Measurements from ENCODE around the gene CD2AP. TPM values are rescaled to one million over a fixed set of nuclear protein-coding genes. Genes with fewer than 3 reads are reported as not detected.

CD2AP gene
- total RNA-seq, 2 donors from 2014 or later: 58.1 to 62.4 TPM

DNA sequence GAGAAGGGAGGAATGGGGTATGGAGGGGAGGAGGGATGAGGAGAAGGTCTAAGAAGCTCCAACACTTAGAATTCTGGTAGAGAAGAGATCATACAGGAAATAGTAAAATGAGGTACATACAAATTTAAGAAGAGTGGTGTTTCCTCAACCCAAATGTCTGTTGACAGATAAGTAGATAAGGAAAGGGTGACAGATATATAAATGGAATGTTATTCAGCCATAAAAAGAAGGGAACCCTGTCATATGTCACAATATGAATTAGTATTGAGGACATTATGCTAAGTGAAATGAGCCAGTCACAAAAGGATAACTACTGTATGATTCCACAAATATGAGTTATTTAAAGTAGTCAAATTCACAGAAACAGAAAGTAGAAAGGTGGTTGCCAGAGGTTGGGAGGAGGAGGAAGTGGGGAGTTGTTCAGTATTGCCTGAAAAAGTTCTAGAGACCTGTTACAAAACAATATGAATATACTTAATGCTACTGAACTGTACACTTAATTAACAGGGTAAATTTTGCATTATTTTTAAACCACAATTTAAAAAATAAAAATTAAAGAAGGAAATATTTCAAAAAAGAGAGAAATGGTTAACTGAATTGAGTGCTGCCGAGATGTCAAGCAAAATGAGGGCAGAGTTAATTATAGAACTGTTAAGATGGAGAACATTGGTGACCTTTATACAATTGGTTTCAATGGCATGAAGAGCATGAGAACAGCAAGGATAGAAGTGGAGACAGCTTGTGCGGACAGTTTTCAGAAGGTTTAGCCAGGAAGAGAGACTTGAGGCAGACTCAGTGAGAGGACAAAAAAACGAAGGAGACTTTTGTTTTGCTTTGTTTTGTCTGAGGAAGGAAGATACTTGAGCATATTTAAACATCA, 173.2 kb downstream of the CD2AP start:
- Histone ChIP-seq H3K4me3 (ENCODE audit: low read length) (no peak overlapping the region), H3K9me3 (ENCODE audit: control insufficient read depth, low read length) (peaks cover 11% of the 10 kb centered on the region), H3K4me1 (ENCODE audit: control insufficient read depth, insufficient read depth, low read length) (no peaks in the 10 kb centered on the region), H3K27ac (ENCODE audit: low read depth, low read length) (no peak overlapping the region), H3K36me3 (ENCODE audit: control insufficient read depth, insufficient read depth, low read length) (no peaks in the 10 kb centered on the region), H3K27me3 (ENCODE audit: control insufficient read depth, insufficient read depth, low read length, poor library complexity, severe bottlenecking) (no peaks in the 10 kb centered on the region), H3K9ac (ENCODE audit: extremely low read depth, low read length, poor library complexity, severe bottlenecking) (no peak overlapping the region)
- Mint-ChIP-seq H3K4me1 (peaks cover 1% of the 10 kb centered on the region), H3K9me3 (peaks cover 4% of the 10 kb centered on the region), H3K4me3 (no peak overlapping the region), H3K27ac (no peak overlapping the region), H3K36me3 (ENCODE audit: low read depth) (no peaks in the 10 kb centered on the region), H3K27me3 (ENCODE audit: insufficient read depth) (no peaks in the 10 kb centered on the region)
- WGBS, 2 experiments (ENCODE audit: insufficient coverage in 1 of 2, insufficient read length in 1 of 2): 74 to 92% methylated on average over 2 to 3 of the region's 3 CpGs
- no peak for DNase-seq
- TF ChIP-seq, protein P1, sequence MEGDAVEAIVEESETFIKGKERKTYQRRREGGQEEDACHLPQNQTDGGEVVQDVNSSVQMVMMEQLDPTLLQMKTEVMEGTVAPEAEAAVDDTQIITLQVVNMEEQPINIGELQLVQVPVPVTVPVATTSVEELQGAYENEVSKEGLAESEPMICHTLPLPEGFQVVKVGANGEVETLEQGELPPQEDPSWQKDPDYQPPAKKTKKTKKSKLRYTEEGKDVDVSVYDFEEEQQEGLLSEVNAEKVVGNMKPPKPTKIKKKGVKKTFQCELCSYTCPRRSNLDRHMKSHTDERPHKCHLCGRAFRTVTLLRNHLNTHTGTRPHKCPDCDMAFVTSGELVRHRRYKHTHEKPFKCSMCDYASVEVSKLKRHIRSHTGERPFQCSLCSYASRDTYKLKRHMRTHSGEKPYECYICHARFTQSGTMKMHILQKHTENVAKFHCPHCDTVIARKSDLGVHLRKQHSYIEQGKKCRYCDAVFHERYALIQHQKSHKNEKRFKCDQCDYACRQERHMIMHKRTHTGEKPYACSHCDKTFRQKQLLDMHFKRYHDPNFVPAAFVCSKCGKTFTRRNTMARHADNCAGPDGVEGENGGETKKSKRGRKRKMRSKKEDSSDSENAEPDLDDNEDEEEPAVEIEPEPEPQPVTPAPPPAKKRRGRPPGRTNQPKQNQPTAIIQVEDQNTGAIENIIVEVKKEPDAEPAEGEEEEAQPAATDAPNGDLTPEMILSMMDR (conservative IDR thresholded peaks at IDR 0.05): no peak

DNA sequence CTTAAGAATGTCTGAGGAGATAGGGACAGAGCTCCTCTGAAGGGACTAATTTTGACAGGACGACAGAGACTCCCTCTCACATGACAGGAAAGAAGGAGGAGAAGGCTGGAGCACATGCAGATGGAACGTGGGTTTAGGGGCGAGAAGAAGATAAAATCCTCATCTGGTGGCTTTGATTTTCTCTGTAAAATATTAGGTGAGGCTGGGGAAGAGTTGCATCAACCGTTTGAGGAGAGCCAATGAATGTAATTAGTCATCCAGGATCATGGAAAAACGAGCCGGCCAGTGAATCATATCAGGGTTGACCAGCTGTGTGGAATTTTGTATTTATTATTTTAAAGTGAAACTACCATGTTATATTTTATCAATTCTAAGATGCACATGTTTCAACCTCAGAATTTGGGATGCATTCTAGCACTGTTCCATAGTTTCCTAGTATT, 173.9 kb downstream of the CD2AP start:
- Histone ChIP-seq H3K36me3 (ENCODE audit: control insufficient read depth, insufficient read depth, low read length) (no peaks in the 10 kb centered on the region), H3K27me3 (ENCODE audit: control insufficient read depth, insufficient read depth, low read length, poor library complexity, severe bottlenecking) (no peaks in the 10 kb centered on the region), H3K9me3 (ENCODE audit: control insufficient read depth, low read length) (peaks cover 15% of the 10 kb centered on the region), H3K4me1 (ENCODE audit: control insufficient read depth, insufficient read depth, low read length) (no peaks in the 10 kb centered on the region), H3K9ac (ENCODE audit: extremely low read depth, low read length, poor library complexity, severe bottlenecking) (no peak overlapping the region), H3K4me3 (ENCODE audit: low read length) (no peak overlapping the region), H3K27ac (ENCODE audit: low read depth, low read length) (no peak overlapping the region)
- Mint-ChIP-seq H3K27me3 (ENCODE audit: insufficient read depth) (no peaks in the 10 kb centered on the region), H3K36me3 (ENCODE audit: low read depth) (no peaks in the 10 kb centered on the region), H3K9me3 (peaks cover 6% of the 10 kb centered on the region), H3K4me1 (peaks cover 8% of the 10 kb centered on the region), H3K4me3 (no peak overlapping the region), H3K27ac (no peak overlapping the region)
- no peak for DNase-seq
- 77 to 85% methylated on average over 4 to 6 of the region's 6 CpGs for WGBS, 2 experiments (ENCODE audit: insufficient coverage in 1 of 2, insufficient read length in 1 of 2)
- TF ChIP-seq, protein P1 (conservative IDR thresholded peaks at IDR 0.05): no peak

DNA sequence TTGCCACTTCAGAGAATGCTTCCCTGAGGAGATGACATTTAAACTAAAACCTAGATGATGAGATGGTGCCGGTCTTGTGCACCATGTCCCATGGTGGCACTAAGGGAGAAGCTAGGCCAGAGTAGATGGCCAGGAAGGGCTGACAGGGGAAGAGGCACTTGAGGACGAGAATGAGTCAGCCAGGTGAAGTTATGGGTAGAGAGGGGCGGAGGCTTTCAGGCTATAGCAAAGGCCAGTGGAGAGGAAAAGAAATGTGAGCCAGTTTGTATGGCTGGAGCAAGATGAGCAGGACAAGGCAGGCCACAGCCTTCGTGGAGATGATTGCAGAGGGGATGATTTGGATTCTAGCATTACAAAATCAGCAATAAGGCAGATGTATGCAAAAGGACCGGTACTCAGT, 176.1 kb downstream of the CD2AP start:
- TF ChIP-seq, protein P1 (conservative IDR thresholded peaks at IDR 0.05): no peak
- Mint-ChIP-seq H3K27ac (no peak overlapping the region), H3K27me3 (ENCODE audit: insufficient read depth) (no peaks in the 10 kb centered on the region), H3K4me1 (peaks cover 18% of the 10 kb centered on the region), H3K36me3 (ENCODE audit: low read depth) (no peaks in the 10 kb centered on the region), H3K4me3 (no peak overlapping the region), H3K9me3 (peaks cover 6% of the 10 kb centered on the region)
- no peak for DNase-seq
- Histone ChIP-seq H3K36me3 (ENCODE audit: control insufficient read depth, insufficient read depth, low read length) (no peaks in the 10 kb centered on the region), H3K9me3 (ENCODE audit: control insufficient read depth, low read length) (peaks cover 15% of the 10 kb centered on the region), H3K9ac (ENCODE audit: extremely low read depth, low read length, poor library complexity, severe bottlenecking) (no peak overlapping the region), H3K27me3 (ENCODE audit: control insufficient read depth, insufficient read depth, low read length, poor library complexity, severe bottlenecking) (no peaks in the 10 kb centered on the region), H3K27ac (ENCODE audit: low read depth, low read length) (no peak overlapping the region), H3K4me1 (ENCODE audit: control insufficient read depth, insufficient read depth, low read length) (no peaks in the 10 kb centered on the region), H3K4me3 (ENCODE audit: low read length) (no peak overlapping the region)
- 71 to 73% methylated on average over 5 of the region's 5 CpGs for WGBS, 2 experiments (ENCODE audit: insufficient coverage in 1 of 2, insufficient read length in 1 of 2)

Measured in endodermal cell (in vitro differentiated cells).